ENCODE measurements around the gene NHERF1. TPM values are rescaled to one million over a fixed set of nuclear protein-coding genes. Genes with fewer than 3 reads are reported as not detected.

Gene NHERF1
- total RNA-seq, 1 experiment from 2014 or later: 75.0 TPM

DNA sequence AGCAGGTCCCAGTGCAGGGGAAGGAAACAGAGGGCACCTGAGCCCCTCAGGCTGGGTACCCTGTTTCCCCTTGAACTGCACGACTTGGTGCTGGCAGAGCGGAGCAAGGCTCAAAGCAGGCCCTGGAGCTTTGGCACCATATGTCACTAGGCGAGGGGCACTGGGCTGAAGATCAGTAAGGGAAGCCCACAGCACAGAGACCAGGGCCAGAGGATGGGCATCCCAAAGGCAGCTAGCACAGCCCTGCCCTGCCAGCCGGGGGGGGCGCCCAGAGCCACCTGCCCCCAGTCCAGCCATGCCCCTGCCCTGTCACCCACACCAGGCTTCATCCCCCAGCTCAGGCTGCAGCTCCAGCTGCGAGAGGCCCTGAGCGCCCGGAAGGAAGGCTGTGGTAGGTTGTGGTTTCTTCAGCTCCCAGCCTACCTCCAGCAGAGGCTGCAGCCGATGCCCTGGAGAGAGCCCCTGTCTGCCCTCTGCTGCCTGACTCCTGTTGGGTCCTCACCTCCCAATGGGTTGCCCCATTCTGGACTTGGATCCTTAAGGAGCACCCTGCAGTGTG is 10.9 kb downstream of the NHERF1 start:
- no peaks in the 10 kb centered on the region for H3K9me2 ChIP-seq (replicated peaks; ENCODE audit: low read length)
- peaks cover 21% of the 10 kb centered on the region for H3K4me1 ChIP-seq (ENCODE audit: insufficient read depth, low read length)
- no peak overlapping the region for H2AFZ ChIP-seq (ENCODE audit: low read length)
- ChIA-PET CTCF (interaction anchor here (1.1 kb wide), 1 partner anchor 9 kb away, joined by 8 read pairs; no protein-coding TSS in a partner anchor), POLR2A (ENCODE audit: unreplicated experiment) (no interaction called here)
- ATAC-seq: peak; percentile 39
- intact Hi-C loops (cut with micrococcal nuclease): no loop called here
- H3K4me2 ChIP-seq (ENCODE audit: low read length): peak overlapping the region; percentile 20
- H3K36me3 ChIP-seq (ENCODE audit: low read depth, low read length): no peaks in the 10 kb centered on the region
- H3F3A ChIP-seq (ENCODE audit: low read length, unreplicated experiment): no peaks in the 10 kb centered on the region
- no TSS peak for BruUV-seq (replicated peaks)
- 0 out of 2 replicates have a peak, but pooled peaks cover 4% of the 10 kb centered on the region for H4K20me1 ChIP-seq (ENCODE audit: low read length)
- no peaks in the 10 kb centered on the region for H3K27me3 ChIP-seq (ENCODE audit: low read length)
- H3K9me3 ChIP-seq (ENCODE audit: low read length): no peaks in the 10 kb centered on the region
- no peak for DNase-seq
- no peak overlapping the region for H3K4me3 ChIP-seq (ENCODE audit: low read length)
- H3K9ac ChIP-seq (ENCODE audit: low read length): no peak overlapping the region
- peaks cover 29% of the 10 kb centered on the region for H3K79me2 ChIP-seq (ENCODE audit: low read length)
- TF ChIP-seq EZH2 (IDR thresholded peaks at IDR 0.05; ENCODE audit: low read length, unreplicated experiment): no peak
- TF ChIP-seq, protein P1, sequence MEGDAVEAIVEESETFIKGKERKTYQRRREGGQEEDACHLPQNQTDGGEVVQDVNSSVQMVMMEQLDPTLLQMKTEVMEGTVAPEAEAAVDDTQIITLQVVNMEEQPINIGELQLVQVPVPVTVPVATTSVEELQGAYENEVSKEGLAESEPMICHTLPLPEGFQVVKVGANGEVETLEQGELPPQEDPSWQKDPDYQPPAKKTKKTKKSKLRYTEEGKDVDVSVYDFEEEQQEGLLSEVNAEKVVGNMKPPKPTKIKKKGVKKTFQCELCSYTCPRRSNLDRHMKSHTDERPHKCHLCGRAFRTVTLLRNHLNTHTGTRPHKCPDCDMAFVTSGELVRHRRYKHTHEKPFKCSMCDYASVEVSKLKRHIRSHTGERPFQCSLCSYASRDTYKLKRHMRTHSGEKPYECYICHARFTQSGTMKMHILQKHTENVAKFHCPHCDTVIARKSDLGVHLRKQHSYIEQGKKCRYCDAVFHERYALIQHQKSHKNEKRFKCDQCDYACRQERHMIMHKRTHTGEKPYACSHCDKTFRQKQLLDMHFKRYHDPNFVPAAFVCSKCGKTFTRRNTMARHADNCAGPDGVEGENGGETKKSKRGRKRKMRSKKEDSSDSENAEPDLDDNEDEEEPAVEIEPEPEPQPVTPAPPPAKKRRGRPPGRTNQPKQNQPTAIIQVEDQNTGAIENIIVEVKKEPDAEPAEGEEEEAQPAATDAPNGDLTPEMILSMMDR (conservative IDR thresholded peaks at IDR 0.05; ENCODE audit: low read depth, low read length): no peak
- TF ChIP-seq EZH2phosphoT487 (IDR thresholded peaks at IDR 0.05; ENCODE audit: borderline replicate concordance, low read length): no peak
- no peak overlapping the region for H3K27ac ChIP-seq (ENCODE audit: low read length)

DNA sequence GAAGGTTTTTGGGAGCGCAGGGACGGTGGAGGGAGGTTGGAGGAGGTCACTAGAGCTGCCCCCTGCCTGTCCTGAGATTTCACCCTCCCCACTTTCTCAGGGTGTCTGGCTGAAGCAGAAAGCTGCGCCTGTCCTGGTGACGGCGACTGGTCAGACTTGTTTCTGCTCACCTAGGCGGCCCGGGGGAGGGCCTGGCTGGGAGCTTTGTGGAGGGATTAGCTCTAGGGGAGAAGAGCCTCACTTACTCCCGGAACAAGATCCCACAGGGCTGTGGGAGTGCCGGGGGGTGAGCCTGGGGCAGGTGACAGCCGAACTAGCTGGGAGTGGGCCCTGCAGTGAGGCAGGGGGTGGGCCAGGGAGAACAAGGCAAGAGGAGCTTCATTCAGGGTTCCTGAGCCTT is 11.5 kb downstream of the NHERF1 start:
- Histone ChIP-seq H3F3A (ENCODE audit: low read length, unreplicated experiment) (no peaks in the 10 kb centered on the region), H3K4me3 (ENCODE audit: low read length) (no peak overlapping the region), H3K9me2 (replicated peaks; ENCODE audit: low read length) (no peaks in the 10 kb centered on the region), H3K9ac (ENCODE audit: low read length) (no peak overlapping the region), H4K20me1 (ENCODE audit: low read length) (0 out of 2 replicates have a peak, but pooled peaks cover 4% of the 10 kb centered on the region), H3K9me3 (ENCODE audit: low read length) (no peaks in the 10 kb centered on the region), H2AFZ (ENCODE audit: low read length) (no peak overlapping the region), H3K27me3 (ENCODE audit: low read length) (no peaks in the 10 kb centered on the region), H3K4me2 (ENCODE audit: low read length) (peak overlapping the region; percentile 20), H3K79me2 (ENCODE audit: low read length) (peaks cover 26% of the 10 kb centered on the region), H3K27ac (ENCODE audit: low read length) (peak overlapping the region; percentile 23), H3K4me1 (ENCODE audit: insufficient read depth, low read length) (peaks cover 21% of the 10 kb centered on the region), H3K36me3 (ENCODE audit: low read depth, low read length) (no peaks in the 10 kb centered on the region)
- ChIA-PET CTCF (interaction anchor here (0.6 to 1.1 kb wide), 2 partner anchors 10 to 11 kb away, joined by 3 to 8 read pairs; no protein-coding TSS in a partner anchor), POLR2A (ENCODE audit: unreplicated experiment) (no interaction called here)
- DNase-seq (peak; percentile 52), ATAC-seq (no peak)
- intact Hi-C loops (cut with micrococcal nuclease): no loop called here
- no peak for TF ChIP-seq EZH2phosphoT487 (IDR thresholded peaks at IDR 0.05; ENCODE audit: borderline replicate concordance, low read length)
- TF ChIP-seq, protein P1 (conservative IDR thresholded peaks at IDR 0.05; ENCODE audit: low read depth, low read length): no peak
- no peak for TF ChIP-seq EZH2 (IDR thresholded peaks at IDR 0.05; ENCODE audit: low read length, unreplicated experiment)
- no TSS peak for BruUV-seq (replicated peaks)

DNA sequence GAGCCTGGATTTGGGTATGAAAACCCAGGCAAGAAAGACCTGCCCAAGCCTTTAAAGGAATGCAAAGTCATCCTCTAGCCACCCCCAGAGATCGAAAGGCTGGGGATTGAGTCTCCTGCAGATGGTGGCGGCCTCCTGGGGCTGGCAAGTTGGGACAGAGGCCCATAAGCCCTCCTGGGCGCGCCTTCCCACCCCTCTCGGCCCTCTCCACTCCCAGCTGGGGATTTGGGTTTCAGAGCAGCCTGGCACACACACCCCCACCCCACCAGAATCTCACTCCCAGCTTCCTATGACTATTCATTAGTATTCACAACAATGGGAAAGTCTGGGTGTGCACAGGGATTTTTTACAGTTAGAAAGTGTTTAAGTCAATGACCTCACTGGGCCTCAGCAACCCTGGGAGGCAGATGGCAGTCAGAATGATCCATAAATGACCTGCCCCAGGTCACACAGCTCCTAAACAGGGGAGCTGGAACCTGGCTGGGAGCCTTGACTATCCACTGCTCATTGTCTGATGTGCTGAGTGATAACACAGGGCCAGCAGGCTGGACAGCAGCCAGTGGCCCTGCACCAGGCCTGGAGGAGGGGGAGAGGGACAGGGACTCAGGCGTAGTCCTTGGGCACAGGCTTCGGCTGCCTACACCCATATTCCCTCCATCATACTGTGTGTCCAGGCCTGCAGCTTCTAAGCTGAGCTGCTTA is 12.1 kb downstream of the NHERF1 start:
- Histone ChIP-seq H3K9me3 (ENCODE audit: low read length) (no peaks in the 10 kb centered on the region), H3K4me3 (ENCODE audit: low read length) (no peak overlapping the region), H3K27ac (ENCODE audit: low read length) (peak overlapping the region; percentile 23), H4K20me1 (ENCODE audit: low read length) (0 out of 2 replicates have a peak, but pooled peaks cover under 1% of the 10 kb centered on the region), H2AFZ (ENCODE audit: low read length) (no peak overlapping the region), H3K9ac (ENCODE audit: low read length) (no peak overlapping the region), H3F3A (ENCODE audit: low read length, unreplicated experiment) (no peaks in the 10 kb centered on the region), H3K79me2 (ENCODE audit: low read length) (peaks cover 20% of the 10 kb centered on the region), H3K4me1 (ENCODE audit: insufficient read depth, low read length) (peaks cover 21% of the 10 kb centered on the region), H3K9me2 (replicated peaks; ENCODE audit: low read length) (no peaks in the 10 kb centered on the region), H3K27me3 (ENCODE audit: low read length) (no peaks in the 10 kb centered on the region), H3K4me2 (ENCODE audit: low read length) (peak overlapping the region; percentile 20), H3K36me3 (ENCODE audit: low read depth, low read length) (no peaks in the 10 kb centered on the region)
- ChIA-PET CTCF (interaction anchor here (0.6 kb wide), 1 partner anchor 10 kb away, joined by 3 read pairs; no protein-coding TSS in a partner anchor), POLR2A (ENCODE audit: unreplicated experiment) (no interaction called here)
- ATAC-seq: no peak
- no TSS peak for BruUV-seq (replicated peaks)
- no peak for TF ChIP-seq EZH2phosphoT487 (IDR thresholded peaks at IDR 0.05; ENCODE audit: borderline replicate concordance, low read length)
- TF ChIP-seq EZH2 (IDR thresholded peaks at IDR 0.05; ENCODE audit: low read length, unreplicated experiment): no peak
- TF ChIP-seq, protein P1 (conservative IDR thresholded peaks at IDR 0.05; ENCODE audit: low read depth, low read length): no peak
- no peak for DNase-seq
- intact Hi-C loops (cut with micrococcal nuclease): no loop called here
